GM23338 (cell line): ENCODE data around the gene PRUNE1. TPM values are rescaled to one million over a fixed set of nuclear protein-coding genes. Genes with fewer than 3 reads are reported as not detected.
A peak's percentile ranks its signal among the peaks of the same experiment; 100 is the strongest.

Experiments used
- ATAC-seq: fragments of 200-7000 bp; cut with Tn5 transposase; 3 replicates; pipeline ENCODE4 v1.9.1; 2020
- DNase-seq: peaks from one replicate; pipeline ENCODE4 v3.0.0-alpha.2; 2015; ENCODE audit warnings: low spot score
- H2AFZ ChIP-seq: fragments of 200-600 bp; sonication (generic); 2 replicates; pipeline ENCODE4 v1.8.0; 2016; ENCODE audit warnings: antibody characterized with exemption, mild to moderate bottlenecking, moderate library complexity
- H3F3A ChIP-seq: fragments of 200-600 bp; sonication (generic); replicated peaks from 2 replicates; pipeline ENCODE4 v1.8.0; 2017; ENCODE audit warnings: antibody characterized with exemption, mixed run types, low read depth
- H3K27ac ChIP-seq: fragments of 200-600 bp; sonication (generic); 2 replicates; pipeline ENCODE4 v1.6.1; 2016; ENCODE audit warnings: low read depth
- H3K27me3 ChIP-seq: fragments of 200-600 bp; sonication (generic); 2 replicates; pipeline ENCODE4 v1.8.0; 2016; ENCODE audit warnings: mild to moderate bottlenecking, mixed run types, moderate library complexity; ENCODE audit not compliant: insufficient read depth
- H3K36me3 ChIP-seq: fragments of 200-600 bp; sonication (generic); 2 replicates; pipeline ENCODE4 v1.8.0; 2016; ENCODE audit warnings: mild to moderate bottlenecking; ENCODE audit not compliant: insufficient read depth
- H3K4me1 ChIP-seq: fragments of 200-600 bp; sonication (generic); 2 replicates; pipeline ENCODE4 v1.8.0; 2016; ENCODE audit warnings: mild to moderate bottlenecking, moderate library complexity; ENCODE audit not compliant: insufficient read depth
- H3K4me2 ChIP-seq: fragments of 200-600 bp; sonication (generic); 2 replicates; pipeline ENCODE4 v1.7.1; 2017; ENCODE audit warnings: mixed run types
- H3K4me3 ChIP-seq: fragments of 200-600 bp; sonication (generic); 2 replicates; pipeline ENCODE4 v1.6.1; 2016; ENCODE audit warnings: mixed run types
- H3K79me2 ChIP-seq: fragments of 200-600 bp; sonication (generic); replicated peaks from 2 replicates; pipeline ENCODE4 v1.8.0; 2017; ENCODE audit warnings: mild to moderate bottlenecking; ENCODE audit not compliant: insufficient read depth
- H3K9me2 ChIP-seq: fragments of 200-600 bp; sonication (generic); 2 replicates; pipeline ENCODE4 v1.8.0; 2017; ENCODE audit not compliant: insufficient read depth
- H4K20me1 ChIP-seq: fragments of 200-600 bp; sonication (generic); replicated peaks from 2 replicates; pipeline ENCODE4 v1.8.0; 2017; ENCODE audit warnings: mild to moderate bottlenecking; ENCODE audit not compliant: insufficient read depth
- H3K27ac Mint-ChIP-seq: 2 replicates; pipeline ENCODE4 v1.8.0; 2020; ENCODE audit warnings: inconsistent platforms, mild to moderate bottlenecking, moderate library complexity, mixed read lengths
- H3K27me3 Mint-ChIP-seq: 3 replicates; pipeline ENCODE4 v1.8.0; 2022; ENCODE audit warnings: low read depth, mild to moderate bottlenecking, moderate library complexity, mixed read lengths, inconsistent platforms; ENCODE audit not compliant: insufficient read depth, poor library complexity
- H3K36me3 Mint-ChIP-seq: 3 replicates; pipeline ENCODE4 v1.8.0; 2021; ENCODE audit warnings: low read depth, mild to moderate bottlenecking, inconsistent platforms, moderate library complexity, mixed read lengths
- H3K4me1 Mint-ChIP-seq: 3 replicates; pipeline ENCODE4 v1.8.0; 2020; ENCODE audit warnings: mild to moderate bottlenecking, inconsistent platforms, mixed read lengths
- H3K4me3 Mint-ChIP-seq: 3 replicates; pipeline ENCODE4 v1.8.0; 2021; ENCODE audit warnings: moderate library complexity, mild to moderate bottlenecking, inconsistent platforms, mixed read lengths
- H3K9me3 Mint-ChIP-seq: 3 replicates; pipeline ENCODE4 v1.8.0; 2020; ENCODE audit warnings: moderate library complexity, mild to moderate bottlenecking, inconsistent platforms, mixed read lengths
- CREB1 ChIP-seq: fragments of 250-450 bp; sonication (Bioruptor Pico); IDR thresholded peaks from 2 replicates; pipeline ENCODE4 v1.5.0; 2020; ENCODE audit warnings: low read depth, mild to moderate bottlenecking, moderate library complexity
- CTCF ChIP-seq, 2 experiments: fragments of 200-600 bp in 1 of 2; sonication (generic) in 1 of 2; conservative IDR thresholded peaks; 2 replicates each; pipeline versions ENCODE4 v1.5.1 to v1.6.1; 2016 to 2017; ENCODE audit warnings: antibody characterized with exemption in 2 of 2, low read depth in 2 of 2, mild to moderate bottlenecking in 2 of 2, moderate library complexity in 1 of 2
- ETS1 ChIP-seq: IDR thresholded peaks from 2 replicates; pipeline ENCODE4 v1.6.1; 2016; ENCODE audit warnings: antibody characterized with exemption
- EZH2 ChIP-seq: fragments of 200-600 bp; sonication (generic); IDR thresholded peaks from one replicate; pipeline ENCODE4 v1.8.0; 2017; ENCODE audit warnings: antibody characterized with exemption, mild to moderate bottlenecking, low read depth; ENCODE audit not compliant: unreplicated experiment
- EZH2phosphoT487 ChIP-seq: fragments of 200-600 bp; sonication (generic); IDR thresholded peaks from one replicate; pipeline ENCODE4 v1.8.1; 2018; ENCODE audit warnings: antibody characterized with exemption; ENCODE audit not compliant: unreplicated experiment
- JUNB ChIP-seq: IDR thresholded peaks from one replicate; pipeline ENCODE4 v1.6.1; 2016; ENCODE audit warnings: antibody characterized with exemption; ENCODE audit not compliant: unreplicated experiment
- NANOG ChIP-seq: IDR thresholded peaks from 2 replicates; pipeline ENCODE4 v1.6.1; 2016; ENCODE audit warnings: antibody characterized with exemption, borderline replicate concordance
- POLR2AphosphoS5 ChIP-seq: IDR thresholded peaks from 2 replicates; pipeline ENCODE4 v1.6.1; 2016; ENCODE audit warnings: antibody characterized with exemption, low read depth
- STAT1 ChIP-seq: IDR thresholded peaks from one replicate; pipeline ENCODE4 v1.6.1; 2016; ENCODE audit warnings: antibody characterized with exemption; ENCODE audit not compliant: unreplicated experiment
- ZNF114 ChIP-seq: fragments of 250-450 bp; sonication (Bioruptor Pico); IDR thresholded peaks from 2 replicates; pipeline ENCODE4 v1.5.0; 2020; ENCODE audit warnings: mild to moderate bottlenecking, moderate library complexity
- ZNF331 ChIP-seq: fragments of 250-450 bp; sonication (Bioruptor Pico); IDR thresholded peaks from 2 replicates; pipeline ENCODE4 v1.5.0; 2020; ENCODE audit warnings: low read depth, mild to moderate bottlenecking, moderate library complexity
- polyA plus RNA-seq: library from polyadenylated mRNA; unstranded; fragments of >200 nt; fragmentation: Nextera tagmentation; extraction: Ambion mirVana; gene quantifications from 2 replicates; pipeline ENCODE4 v1.2.1, GENCODE V29; 2016
- total RNA-seq: library from RNA; depleted of rRNA; stranded (reverse); fragments of >200 nt; shearing (Covaris generic); gene quantifications from 2 replicates; pipeline ENCODE4 v1.2.3, GENCODE V29; 2014
- TF ChIP-seq, protein P1 (sequence below): IDR thresholded peaks from one replicate; pipeline ENCODE4 v1.6.1; 2018; ENCODE audit warnings: antibody characterized with exemption; ENCODE audit not compliant: unreplicated experiment
- TF ChIP-seq, protein P2 (sequence below): fragments of 250-450 bp; sonication (Bioruptor Pico); IDR thresholded peaks from 2 replicates; pipeline ENCODE4 v1.5.0; 2020; ENCODE audit warnings: mild to moderate bottlenecking, moderate library complexity

Gene PRUNE1
- total and polyA plus RNA-seq, 2 experiments from 2014 or later, result 14.7 to 33.2 TPM

GRCh38 chr1:151006327-151007052 is 1.8 kb upstream of the PRUNE1 start, which contains the start of gene MINDY1:
Gene MINDY1, minus strand, starts transcription at chr1:151006902. Its CDS starts 4,285 bp downstream, at chr1:151002617.
- H3K4me1 Mint-ChIP-seq, result peaks cover 41% of the 10 kb centered on the region
- TF ChIP-seq NANOG (no peak), CREB1 (CRISPR knock-in tag) (no peak), EZH2phosphoT487 (no peak), ZNF331 (CRISPR knock-in tag) (no peak), ETS1 (no peak), JUNB (no peak), ZNF114 (CRISPR knock-in tag) (no peak), EZH2 (no peak), STAT1 (no peak), CTCF (conservative IDR thresholded peaks at IDR 0.05; ENCODE audit: low read depth in 2 of 2) (peak; percentile 36 to 61), POLR2AphosphoS5 (no peak)
- TF ChIP-seq, protein P1, sequence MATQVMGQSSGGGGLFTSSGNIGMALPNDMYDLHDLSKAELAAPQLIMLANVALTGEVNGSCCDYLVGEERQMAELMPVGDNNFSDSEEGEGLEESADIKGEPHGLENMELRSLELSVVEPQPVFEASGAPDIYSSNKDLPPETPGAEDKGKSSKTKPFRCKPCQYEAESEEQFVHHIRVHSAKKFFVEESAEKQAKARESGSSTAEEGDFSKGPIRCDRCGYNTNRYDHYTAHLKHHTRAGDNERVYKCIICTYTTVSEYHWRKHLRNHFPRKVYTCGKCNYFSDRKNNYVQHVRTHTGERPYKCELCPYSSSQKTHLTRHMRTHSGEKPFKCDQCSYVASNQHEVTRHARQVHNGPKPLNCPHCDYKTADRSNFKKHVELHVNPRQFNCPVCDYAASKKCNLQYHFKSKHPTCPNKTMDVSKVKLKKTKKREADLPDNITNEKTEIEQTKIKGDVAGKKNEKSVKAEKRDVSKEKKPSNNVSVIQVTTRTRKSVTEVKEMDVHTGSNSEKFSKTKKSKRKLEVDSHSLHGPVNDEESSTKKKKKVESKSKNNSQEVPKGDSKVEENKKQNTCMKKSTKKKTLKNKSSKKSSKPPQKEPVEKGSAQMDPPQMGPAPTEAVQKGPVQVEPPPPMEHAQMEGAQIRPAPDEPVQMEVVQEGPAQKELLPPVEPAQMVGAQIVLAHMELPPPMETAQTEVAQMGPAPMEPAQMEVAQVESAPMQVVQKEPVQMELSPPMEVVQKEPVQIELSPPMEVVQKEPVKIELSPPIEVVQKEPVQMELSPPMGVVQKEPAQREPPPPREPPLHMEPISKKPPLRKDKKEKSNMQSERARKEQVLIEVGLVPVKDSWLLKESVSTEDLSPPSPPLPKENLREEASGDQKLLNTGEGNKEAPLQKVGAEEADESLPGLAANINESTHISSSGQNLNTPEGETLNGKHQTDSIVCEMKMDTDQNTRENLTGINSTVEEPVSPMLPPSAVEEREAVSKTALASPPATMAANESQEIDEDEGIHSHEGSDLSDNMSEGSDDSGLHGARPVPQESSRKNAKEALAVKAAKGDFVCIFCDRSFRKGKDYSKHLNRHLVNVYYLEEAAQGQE, result peak; percentile 29
- TF ChIP-seq, protein P2, sequence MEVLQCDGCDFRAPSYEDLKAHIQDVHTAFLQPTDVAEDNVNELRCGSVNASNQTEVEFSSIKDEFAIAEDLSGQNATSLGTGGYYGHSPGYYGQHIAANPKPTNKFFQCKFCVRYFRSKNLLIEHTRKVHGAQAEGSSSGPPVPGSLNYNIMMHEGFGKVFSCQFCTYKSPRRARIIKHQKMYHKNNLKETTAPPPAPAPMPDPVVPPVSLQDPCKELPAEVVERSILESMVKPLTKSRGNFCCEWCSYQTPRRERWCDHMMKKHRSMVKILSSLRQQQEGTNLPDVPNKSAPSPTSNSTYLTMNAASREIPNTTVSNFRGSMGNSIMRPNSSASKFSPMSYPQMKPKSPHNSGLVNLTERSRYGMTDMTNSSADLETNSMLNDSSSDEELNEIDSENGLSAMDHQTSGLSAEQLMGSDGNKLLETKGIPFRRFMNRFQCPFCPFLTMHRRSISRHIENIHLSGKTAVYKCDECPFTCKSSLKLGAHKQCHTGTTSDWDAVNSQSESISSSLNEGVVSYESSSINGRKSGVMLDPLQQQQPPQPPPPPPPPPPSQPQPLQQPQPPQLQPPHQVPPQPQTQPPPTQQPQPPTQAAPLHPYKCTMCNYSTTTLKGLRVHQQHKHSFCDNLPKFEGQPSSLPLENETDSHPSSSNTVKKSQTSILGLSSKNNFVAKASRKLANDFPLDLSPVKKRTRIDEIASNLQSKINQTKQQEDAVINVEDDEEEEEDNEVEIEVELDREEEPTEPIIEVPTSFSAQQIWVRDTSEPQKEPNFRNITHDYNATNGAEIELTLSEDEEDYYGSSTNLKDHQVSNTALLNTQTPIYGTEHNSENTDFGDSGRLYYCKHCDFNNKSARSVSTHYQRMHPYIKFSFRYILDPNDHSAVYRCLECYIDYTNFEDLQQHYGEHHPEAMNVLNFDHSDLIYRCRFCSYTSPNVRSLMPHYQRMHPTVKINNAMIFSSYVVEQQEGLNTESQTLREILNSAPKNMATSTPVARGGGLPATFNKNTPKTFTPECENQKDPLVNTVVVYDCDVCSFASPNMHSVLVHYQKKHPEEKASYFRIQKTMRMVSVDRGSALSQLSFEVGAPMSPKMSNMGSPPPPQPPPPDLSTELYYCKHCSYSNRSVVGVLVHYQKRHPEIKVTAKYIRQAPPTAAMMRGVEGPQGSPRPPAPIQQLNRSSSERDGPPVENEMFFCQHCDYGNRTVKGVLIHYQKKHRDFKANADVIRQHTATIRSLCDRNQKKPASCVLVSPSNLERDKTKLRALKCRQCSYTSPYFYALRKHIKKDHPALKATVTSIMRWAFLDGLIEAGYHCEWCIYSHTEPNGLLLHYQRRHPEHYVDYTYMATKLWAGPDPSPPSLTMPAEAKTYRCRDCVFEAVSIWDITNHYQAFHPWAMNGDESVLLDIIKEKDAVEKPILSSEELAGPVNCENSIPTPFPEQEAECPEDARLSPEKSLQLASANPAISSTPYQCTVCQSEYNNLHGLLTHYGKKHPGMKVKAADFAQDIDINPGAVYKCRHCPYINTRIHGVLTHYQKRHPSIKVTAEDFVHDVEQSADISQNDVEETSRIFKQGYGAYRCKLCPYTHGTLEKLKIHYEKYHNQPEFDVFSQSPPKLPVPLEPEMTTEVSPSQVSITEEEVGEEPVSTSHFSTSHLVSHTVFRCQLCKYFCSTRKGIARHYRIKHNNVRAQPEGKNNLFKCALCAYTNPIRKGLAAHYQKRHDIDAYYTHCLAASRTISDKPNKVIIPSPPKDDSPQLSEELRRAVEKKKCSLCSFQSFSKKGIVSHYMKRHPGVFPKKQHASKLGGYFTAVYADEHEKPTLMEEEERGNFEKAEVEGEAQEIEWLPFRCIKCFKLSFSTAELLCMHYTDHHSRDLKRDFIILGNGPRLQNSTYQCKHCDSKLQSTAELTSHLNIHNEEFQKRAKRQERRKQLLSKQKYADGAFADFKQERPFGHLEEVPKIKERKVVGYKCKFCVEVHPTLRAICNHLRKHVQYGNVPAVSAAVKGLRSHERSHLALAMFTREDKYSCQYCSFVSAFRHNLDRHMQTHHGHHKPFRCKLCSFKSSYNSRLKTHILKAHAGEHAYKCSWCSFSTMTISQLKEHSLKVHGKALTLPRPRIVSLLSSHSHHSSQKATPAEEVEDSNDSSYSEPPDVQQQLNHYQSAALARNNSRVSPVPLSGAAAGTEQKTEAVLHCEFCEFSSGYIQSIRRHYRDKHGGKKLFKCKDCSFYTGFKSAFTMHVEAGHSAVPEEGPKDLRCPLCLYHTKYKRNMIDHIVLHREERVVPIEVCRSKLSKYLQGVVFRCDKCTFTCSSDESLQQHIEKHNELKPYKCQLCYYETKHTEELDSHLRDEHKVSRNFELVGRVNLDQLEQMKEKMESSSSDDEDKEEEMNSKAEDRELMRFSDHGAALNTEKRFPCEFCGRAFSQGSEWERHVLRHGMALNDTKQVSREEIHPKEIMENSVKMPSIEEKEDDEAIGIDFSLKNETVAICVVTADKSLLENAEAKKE (CRISPR knock-in tag), result no peak
- peak within 1 kb of the TSS; percentile 84 for H3K4me3 ChIP-seq

More at GRCh38 chr1:151006327-151007052, 1.8 kb upstream of the PRUNE1 start, which contains the start of gene MINDY1:
- Mint-ChIP-seq H3K9me3 (no peaks in the 10 kb centered on the region), H3K27me3 (peaks cover 23% of the 10 kb centered on the region), H3K27ac (peak within 1 kb of the TSS; percentile 96), H3K36me3 (peaks cover 3% of the 10 kb centered on the region; the same call in 2 of the 3 replicates), H3K4me3 (peak within 1 kb of the TSS; percentile 94)
- Histone ChIP-seq H4K20me1 (no peaks in the 10 kb centered on the region; the same call in 1 of the 2 replicates), H3K4me2 (peak within 1 kb of the TSS; percentile 85), H3K79me2 (peaks cover 15% of the 10 kb centered on the region), H2AFZ (peak within 1 kb of the TSS; percentile 83), H3F3A (peaks cover 10% of the 10 kb centered on the region; the same call in 1 of the 2 replicates), H3K27ac (peak within 1 kb of the TSS; percentile 73), H3K36me3 (no peaks in the 10 kb centered on the region), H3K4me1 (peaks cover 25% of the 10 kb centered on the region), H3K9me2 (no peaks in the 10 kb centered on the region), H3K27me3 (no peaks in the 10 kb centered on the region)
- peak; percentile 88 for ATAC-seq
- DNase-seq, result peak; percentile 94
